ENCODE data around the gene IL17RB.

The IL17RB gene

GRCh38 chr3:53813229-53813628 lies 33.1 kb upstream of the IL17RB start:
- H3K9me3 ChIP-seq (ENCODE audit: control insufficient read depth, insufficient read depth, low read length): no peaks in the 10 kb centered on the region
- no peaks in the 10 kb centered on the region for H3K27me3 ChIP-seq (ENCODE audit: control insufficient read depth, insufficient read depth, low read length)
- no peaks in the 10 kb centered on the region for H3K4me1 ChIP-seq (ENCODE audit: control insufficient read depth, insufficient read depth, low read length)
- H3K27ac ChIP-seq (ENCODE audit: low read depth, low read length): no peak overlapping the region
- H3K36me3 ChIP-seq (ENCODE audit: control insufficient read depth, insufficient read depth, low read length): peaks cover 17% of the 10 kb centered on the region; the same call in 1 of the 2 replicates
- H3K9ac ChIP-seq (ENCODE audit: low read depth, low read length): no peak overlapping the region
- H3K4me3 ChIP-seq (ENCODE audit: low read depth, low read length): no peak overlapping the region

- Histone ChIP-seq H3K27ac (ENCODE audit: low read depth, low read length) (no peak overlapping the region), H3K36me3 (ENCODE audit: control insufficient read depth, insufficient read depth, low read length) (peaks cover 24% of the 10 kb centered on the region), H3K4me3 (ENCODE audit: low read depth, low read length) (no peak overlapping the region), H3K9me3 (ENCODE audit: control insufficient read depth, insufficient read depth, low read length) (no peaks in the 10 kb centered on the region), H3K4me1 (ENCODE audit: control insufficient read depth, insufficient read depth, low read length) (no peaks in the 10 kb centered on the region), H3K27me3 (ENCODE audit: control insufficient read depth, insufficient read depth, low read length) (no peaks in the 10 kb centered on the region), H3K9ac (ENCODE audit: low read depth, low read length) (no peak overlapping the region)
Measured at GRCh38 chr3:53813876-53814275, 32.5 kb upstream of the IL17RB start.

- Histone ChIP-seq H3K9ac (ENCODE audit: low read depth, low read length) (no peak overlapping the region), H3K27ac (ENCODE audit: low read depth, low read length) (no peak overlapping the region), H3K4me1 (ENCODE audit: control insufficient read depth, insufficient read depth, low read length) (no peaks in the 10 kb centered on the region), H3K9me3 (ENCODE audit: control insufficient read depth, insufficient read depth, low read length) (no peaks in the 10 kb centered on the region), H3K4me3 (ENCODE audit: low read depth, low read length) (no peak overlapping the region), H3K27me3 (ENCODE audit: control insufficient read depth, insufficient read depth, low read length) (no peaks in the 10 kb centered on the region), H3K36me3 (ENCODE audit: control insufficient read depth, insufficient read depth, low read length) (peaks cover 35% of the 10 kb centered on the region)
Measured at GRCh38 chr3:53815067-53815466, 31.3 kb upstream of the IL17RB start.

- Histone ChIP-seq H3K9me3 (ENCODE audit: control insufficient read depth, insufficient read depth, low read length) (no peaks in the 10 kb centered on the region), H3K27ac (ENCODE audit: low read depth, low read length) (no peak overlapping the region), H3K4me1 (ENCODE audit: control insufficient read depth, insufficient read depth, low read length) (no peaks in the 10 kb centered on the region), H3K4me3 (ENCODE audit: low read depth, low read length) (no peak overlapping the region), H3K36me3 (ENCODE audit: control insufficient read depth, insufficient read depth, low read length) (peaks cover 41% of the 10 kb centered on the region), H3K27me3 (ENCODE audit: control insufficient read depth, insufficient read depth, low read length) (no peaks in the 10 kb centered on the region), H3K9ac (ENCODE audit: low read depth, low read length) (no peak overlapping the region)
Measured at GRCh38 chr3:53815651-53816050, 30.7 kb upstream of the IL17RB start.

- H3K9me3 ChIP-seq (ENCODE audit: control insufficient read depth, insufficient read depth, low read length): no peaks in the 10 kb centered on the region
- H3K27me3 ChIP-seq (ENCODE audit: control insufficient read depth, insufficient read depth, low read length): no peaks in the 10 kb centered on the region
- no peak overlapping the region for H3K9ac ChIP-seq (ENCODE audit: low read depth, low read length)
- no peak overlapping the region for H3K27ac ChIP-seq (ENCODE audit: low read depth, low read length)
- H3K4me3 ChIP-seq (ENCODE audit: low read depth, low read length): no peak overlapping the region
- no peaks in the 10 kb centered on the region for H3K4me1 ChIP-seq (ENCODE audit: control insufficient read depth, insufficient read depth, low read length)
- H3K36me3 ChIP-seq (ENCODE audit: control insufficient read depth, insufficient read depth, low read length): peaks cover 45% of the 10 kb centered on the region
Measured at GRCh38 chr3:53816425-53816824, 29.9 kb upstream of the IL17RB start.

GRCh38 chr3:53817211-53817610 lies 29.2 kb upstream of the IL17RB start:
- peaks cover 45% of the 10 kb centered on the region for H3K36me3 ChIP-seq (ENCODE audit: control insufficient read depth, insufficient read depth, low read length)
- H3K4me1 ChIP-seq (ENCODE audit: control insufficient read depth, insufficient read depth, low read length): no peaks in the 10 kb centered on the region

GRCh38 chr3:53817809-53818208 lies 28.6 kb upstream of the IL17RB start:
- no peaks in the 10 kb centered on the region for H3K4me1 ChIP-seq (ENCODE audit: control insufficient read depth, insufficient read depth, low read length)
- no peaks in the 10 kb centered on the region for H3K27me3 ChIP-seq (ENCODE audit: control insufficient read depth, insufficient read depth, low read length)
- no peak overlapping the region for H3K27ac ChIP-seq (ENCODE audit: low read depth, low read length)

More at GRCh38 chr3:53817211-53817610, 29.2 kb upstream of the IL17RB start:
- Histone ChIP-seq H3K27me3 (ENCODE audit: control insufficient read depth, insufficient read depth, low read length) (no peaks in the 10 kb centered on the region), H3K9me3 (ENCODE audit: control insufficient read depth, insufficient read depth, low read length) (no peaks in the 10 kb centered on the region), H3K9ac (ENCODE audit: low read depth, low read length) (no peak overlapping the region), H3K27ac (ENCODE audit: low read depth, low read length) (no peak overlapping the region), H3K4me3 (ENCODE audit: low read depth, low read length) (no peak overlapping the region)

GRCh38 chr3:53818221-53819162 lies 27.9 kb upstream of the IL17RB start:
- Histone ChIP-seq H3K36me3 (ENCODE audit: control insufficient read depth, insufficient read depth, low read length) (peaks cover 49% of the 10 kb centered on the region), H3K9ac (ENCODE audit: low read depth, low read length) (no peak overlapping the region), H3K27ac (ENCODE audit: low read depth, low read length) (no peak overlapping the region), H3K4me3 (ENCODE audit: low read depth, low read length) (no peak overlapping the region), H3K27me3 (ENCODE audit: control insufficient read depth, insufficient read depth, low read length) (no peaks in the 10 kb centered on the region), H3K9me3 (ENCODE audit: control insufficient read depth, insufficient read depth, low read length) (no peaks in the 10 kb centered on the region), H3K4me1 (ENCODE audit: control insufficient read depth, insufficient read depth, low read length) (no peaks in the 10 kb centered on the region)

More at GRCh38 chr3:53817809-53818208, 28.6 kb upstream of the IL17RB start:
- H3K36me3 ChIP-seq (ENCODE audit: control insufficient read depth, insufficient read depth, low read length): peaks cover 47% of the 10 kb centered on the region
- H3K9ac ChIP-seq (ENCODE audit: low read depth, low read length): no peak overlapping the region
- no peaks in the 10 kb centered on the region for H3K9me3 ChIP-seq (ENCODE audit: control insufficient read depth, insufficient read depth, low read length)
- no peak overlapping the region for H3K4me3 ChIP-seq (ENCODE audit: low read depth, low read length)

- H3K4me3 ChIP-seq (ENCODE audit: low read depth, low read length): no peak overlapping the region
- no peaks in the 10 kb centered on the region for H3K9me3 ChIP-seq (ENCODE audit: control insufficient read depth, insufficient read depth, low read length)
- H3K27ac ChIP-seq (ENCODE audit: low read depth, low read length): no peak overlapping the region
- no peaks in the 10 kb centered on the region for H3K27me3 ChIP-seq (ENCODE audit: control insufficient read depth, insufficient read depth, low read length)
- no peaks in the 10 kb centered on the region for H3K4me1 ChIP-seq (ENCODE audit: control insufficient read depth, insufficient read depth, low read length)
- peaks cover 49% of the 10 kb centered on the region for H3K36me3 ChIP-seq (ENCODE audit: control insufficient read depth, insufficient read depth, low read length)
- H3K9ac ChIP-seq (ENCODE audit: low read depth, low read length): no peak overlapping the region
Measured at GRCh38 chr3:53819163-53819868, 27.1 kb upstream of the IL17RB start.

GRCh38 chr3:53820084-53820483 lies 26.3 kb upstream of the IL17RB start:
- Histone ChIP-seq H3K4me3 (ENCODE audit: low read depth, low read length) (no peak overlapping the region), H3K36me3 (ENCODE audit: control insufficient read depth, insufficient read depth, low read length) (peaks cover 49% of the 10 kb centered on the region), H3K27ac (ENCODE audit: low read depth, low read length) (no peak overlapping the region), H3K27me3 (ENCODE audit: control insufficient read depth, insufficient read depth, low read length) (no peaks in the 10 kb centered on the region), H3K4me1 (ENCODE audit: control insufficient read depth, insufficient read depth, low read length) (no peaks in the 10 kb centered on the region), H3K9ac (ENCODE audit: low read depth, low read length) (no peak overlapping the region), H3K9me3 (ENCODE audit: control insufficient read depth, insufficient read depth, low read length) (no peaks in the 10 kb centered on the region)

Measured in HUES48 (cell line).